IPS-NIHi11 (cell line): ENCODE data around the gene ZNF532.
"Not testable (repeated sequence)": the region's sequence is repeated elsewhere in the genome, so short reads cannot be mapped to it uniquely, and the experiment has no call there.

Experiments
- DNase-seq: peaks from one replicate; pipeline ENCODE4 v3.0.0; 2012; ENCODE audit warnings: mixed read lengths, low spot score

The ZNF532 gene, protein sequence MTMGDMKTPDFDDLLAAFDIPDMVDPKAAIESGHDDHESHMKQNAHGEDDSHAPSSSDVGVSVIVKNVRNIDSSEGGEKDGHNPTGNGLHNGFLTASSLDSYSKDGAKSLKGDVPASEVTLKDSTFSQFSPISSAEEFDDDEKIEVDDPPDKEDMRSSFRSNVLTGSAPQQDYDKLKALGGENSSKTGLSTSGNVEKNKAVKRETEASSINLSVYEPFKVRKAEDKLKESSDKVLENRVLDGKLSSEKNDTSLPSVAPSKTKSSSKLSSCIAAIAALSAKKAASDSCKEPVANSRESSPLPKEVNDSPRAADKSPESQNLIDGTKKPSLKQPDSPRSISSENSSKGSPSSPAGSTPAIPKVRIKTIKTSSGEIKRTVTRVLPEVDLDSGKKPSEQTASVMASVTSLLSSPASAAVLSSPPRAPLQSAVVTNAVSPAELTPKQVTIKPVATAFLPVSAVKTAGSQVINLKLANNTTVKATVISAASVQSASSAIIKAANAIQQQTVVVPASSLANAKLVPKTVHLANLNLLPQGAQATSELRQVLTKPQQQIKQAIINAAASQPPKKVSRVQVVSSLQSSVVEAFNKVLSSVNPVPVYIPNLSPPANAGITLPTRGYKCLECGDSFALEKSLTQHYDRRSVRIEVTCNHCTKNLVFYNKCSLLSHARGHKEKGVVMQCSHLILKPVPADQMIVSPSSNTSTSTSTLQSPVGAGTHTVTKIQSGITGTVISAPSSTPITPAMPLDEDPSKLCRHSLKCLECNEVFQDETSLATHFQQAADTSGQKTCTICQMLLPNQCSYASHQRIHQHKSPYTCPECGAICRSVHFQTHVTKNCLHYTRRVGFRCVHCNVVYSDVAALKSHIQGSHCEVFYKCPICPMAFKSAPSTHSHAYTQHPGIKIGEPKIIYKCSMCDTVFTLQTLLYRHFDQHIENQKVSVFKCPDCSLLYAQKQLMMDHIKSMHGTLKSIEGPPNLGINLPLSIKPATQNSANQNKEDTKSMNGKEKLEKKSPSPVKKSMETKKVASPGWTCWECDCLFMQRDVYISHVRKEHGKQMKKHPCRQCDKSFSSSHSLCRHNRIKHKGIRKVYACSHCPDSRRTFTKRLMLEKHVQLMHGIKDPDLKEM (N-terminal part only)

DNA sequence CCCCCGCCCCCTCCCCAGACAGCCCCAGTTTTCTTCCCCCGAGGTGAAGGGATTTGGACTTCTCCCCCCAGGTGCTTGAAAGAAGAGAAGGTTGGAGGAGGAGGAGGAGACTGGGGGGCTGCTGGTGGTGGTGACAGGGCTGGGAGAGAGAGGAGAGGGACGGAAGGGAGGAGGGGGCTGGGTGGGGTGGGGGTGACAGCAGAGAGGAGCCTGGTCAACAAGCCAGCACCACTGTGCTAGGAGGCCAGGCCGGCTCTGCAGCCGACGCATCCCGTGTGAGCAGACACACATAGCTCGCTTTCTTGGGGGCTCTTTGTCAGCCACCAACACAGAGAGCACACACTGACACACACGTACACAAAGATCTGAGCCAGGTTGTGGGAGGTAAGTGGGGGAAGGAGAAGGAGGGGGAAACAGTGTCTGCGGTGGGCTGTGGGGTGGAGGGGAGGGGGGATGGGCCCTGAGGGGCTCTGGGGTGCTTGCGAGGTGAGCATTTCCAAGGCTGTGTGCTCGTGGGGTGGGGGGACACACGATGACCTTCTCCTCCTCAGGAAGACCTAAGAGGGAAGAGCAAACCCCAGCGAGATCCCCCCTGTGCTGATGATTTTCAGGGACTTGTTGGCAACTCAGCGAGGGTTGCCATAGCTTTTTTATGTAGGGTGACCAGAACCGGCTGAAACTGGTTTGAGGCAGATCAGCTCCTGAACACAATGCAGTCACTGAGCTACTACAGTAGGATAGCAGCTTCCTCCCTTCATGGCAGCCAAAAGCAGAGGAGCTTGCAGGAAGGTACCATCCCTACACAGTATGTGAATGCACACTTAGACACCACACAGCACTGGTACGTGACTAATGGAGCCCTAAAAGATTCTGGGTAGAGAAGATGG is at the start of gene ZNF532:
TSS of gene ZNF532 (plus strand) at position 732 of the 887 bp plus-strand sequence. CDS start 53,411 bp downstream, outside the sequence.
- peak; percentile 64 for DNase-seq

DNA sequence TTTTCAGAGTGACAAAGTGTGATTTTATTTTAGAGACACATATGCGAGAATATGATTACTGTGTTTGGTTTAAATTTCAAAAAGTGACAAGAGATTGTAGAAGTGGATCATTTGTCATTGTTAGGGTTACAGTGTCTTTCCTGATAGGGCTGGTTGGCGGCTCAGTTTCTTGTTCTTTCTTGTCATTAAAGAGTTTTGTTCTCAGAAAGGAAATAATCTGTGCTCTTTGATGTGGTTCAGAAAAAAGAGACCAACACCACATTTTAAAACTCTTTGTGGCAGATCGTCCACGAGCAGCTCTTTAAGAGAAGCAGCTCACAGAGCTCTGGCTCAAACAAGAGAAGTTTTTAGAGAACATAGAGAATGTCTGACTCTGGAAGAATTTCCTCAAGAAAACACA is 45.6 kb upstream of the ZNF532 start:
- DNase-seq, result no peak

DNA sequence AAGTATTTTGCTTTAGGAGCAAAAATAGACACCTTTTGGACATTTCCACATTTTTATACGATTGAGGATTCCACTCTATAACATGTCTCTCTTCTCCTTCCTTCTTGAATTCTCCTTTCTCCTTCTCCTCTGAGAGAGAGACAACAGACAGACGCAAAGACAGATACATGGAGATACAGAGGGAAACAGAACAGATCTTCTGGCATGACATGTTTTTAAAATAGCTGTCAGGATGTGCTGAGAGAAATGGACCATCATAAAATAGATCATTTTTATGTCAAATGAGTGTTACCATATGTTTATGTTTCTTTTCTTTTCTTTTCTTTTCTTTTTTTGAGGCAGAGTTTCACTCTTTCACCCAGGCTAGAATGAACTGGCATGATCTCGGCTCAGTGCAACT is 44.4 kb upstream of the ZNF532 start:
- no peak for DNase-seq

DNA sequence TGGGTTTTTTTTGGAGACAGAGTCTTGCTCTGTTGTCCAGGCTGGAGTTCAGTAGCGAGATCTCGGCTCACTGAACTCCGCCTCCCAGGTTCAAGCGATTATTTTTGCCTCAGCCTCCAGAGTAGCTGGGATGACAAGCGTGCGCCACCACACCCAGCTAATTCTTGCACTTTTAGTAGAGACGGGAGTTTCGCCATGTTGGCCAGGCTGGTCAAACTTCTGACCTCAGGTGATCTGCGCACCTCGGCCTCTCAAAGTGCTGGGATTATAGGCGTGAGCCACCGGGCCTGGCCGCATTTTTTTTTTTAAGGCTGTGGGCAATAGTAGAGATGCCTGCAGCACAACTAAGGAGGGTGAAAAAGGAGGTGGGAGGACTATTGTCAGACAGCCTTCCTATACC is 41.7 kb upstream of the ZNF532 start:
- DNase-seq, result no peak

DNA sequence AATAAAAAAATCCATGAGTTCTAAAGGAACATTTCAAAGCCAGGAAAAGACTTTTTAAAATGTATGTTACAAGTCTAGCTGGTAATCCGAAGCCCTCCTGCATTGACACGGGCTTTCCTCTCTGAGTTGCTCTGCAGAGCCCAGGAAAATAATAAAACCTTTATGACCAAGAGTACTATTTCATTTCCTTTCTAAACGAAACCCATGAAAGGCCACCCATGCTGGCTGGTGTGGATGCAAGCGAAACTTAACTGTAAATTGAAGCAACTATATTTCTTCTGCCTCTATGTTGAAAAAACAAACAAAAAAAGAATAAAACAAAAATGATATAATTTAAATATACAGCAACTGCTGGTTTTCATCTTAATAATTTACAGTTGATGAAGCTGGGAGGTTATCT is 41.3 kb upstream of the ZNF532 start:
- no peak for DNase-seq

DNA sequence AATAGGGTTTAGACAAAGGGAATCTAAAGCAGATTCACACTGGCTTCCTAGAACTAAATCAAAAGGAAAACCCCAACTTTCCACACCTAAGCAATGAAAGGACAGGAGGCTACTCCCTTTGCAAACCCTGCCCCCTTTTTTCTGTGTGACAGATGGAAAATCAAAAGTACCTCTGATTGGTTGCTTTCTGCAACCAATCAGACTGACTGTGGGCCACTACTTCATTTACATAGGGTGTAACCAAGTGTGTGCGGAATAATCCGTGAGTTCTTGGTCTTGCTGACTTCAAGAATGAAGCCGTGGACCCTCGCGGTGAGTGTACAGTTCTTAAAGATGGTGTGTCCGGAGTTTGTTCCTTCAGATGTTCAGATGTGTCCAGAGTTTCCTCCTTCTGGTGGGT is 37.8 kb upstream of the ZNF532 start:
- not testable (repeated sequence) for DNase-seq

DNA sequence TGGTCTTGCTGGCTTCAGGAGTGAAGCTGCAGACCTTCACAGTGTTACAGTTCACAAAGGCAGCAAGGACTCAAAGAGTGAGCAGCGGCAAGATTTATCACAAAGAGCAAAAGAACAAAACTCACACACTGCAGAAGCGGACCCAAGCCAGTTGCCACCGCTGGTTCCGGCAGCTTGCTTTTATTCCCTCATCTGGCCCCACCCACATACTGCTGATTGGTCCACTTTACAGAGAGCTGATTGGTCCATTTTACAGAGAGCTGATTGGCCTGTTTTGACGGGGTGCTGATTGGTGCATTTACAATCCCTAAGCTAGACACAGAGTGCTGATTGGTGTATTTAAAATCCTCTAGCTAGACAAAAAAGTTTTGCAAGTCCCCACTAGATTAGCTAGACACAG is 37.2 kb upstream of the ZNF532 start:
- DNase-seq, result no peak

DNA sequence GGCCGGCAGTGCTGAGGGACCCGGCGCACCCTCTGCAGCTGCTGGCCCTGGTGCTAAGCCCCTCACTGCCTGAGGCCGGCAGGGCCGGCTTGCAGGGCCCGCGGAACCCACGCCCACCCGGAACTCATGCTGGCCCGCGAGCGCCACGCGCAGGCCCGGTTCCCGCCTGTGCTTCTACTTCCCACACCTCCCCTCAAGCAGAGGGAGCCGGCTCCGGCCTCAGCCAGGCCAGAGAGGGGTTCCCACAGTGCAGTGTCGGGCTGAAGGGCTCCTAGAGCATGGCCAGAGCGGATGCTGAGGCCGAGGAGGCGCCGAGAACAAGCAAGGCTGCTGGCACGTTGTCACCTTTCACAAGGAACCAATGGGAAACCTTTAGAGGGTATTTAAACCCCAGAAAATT is 36.8 kb upstream of the ZNF532 start:
- no peak for DNase-seq

DNA sequence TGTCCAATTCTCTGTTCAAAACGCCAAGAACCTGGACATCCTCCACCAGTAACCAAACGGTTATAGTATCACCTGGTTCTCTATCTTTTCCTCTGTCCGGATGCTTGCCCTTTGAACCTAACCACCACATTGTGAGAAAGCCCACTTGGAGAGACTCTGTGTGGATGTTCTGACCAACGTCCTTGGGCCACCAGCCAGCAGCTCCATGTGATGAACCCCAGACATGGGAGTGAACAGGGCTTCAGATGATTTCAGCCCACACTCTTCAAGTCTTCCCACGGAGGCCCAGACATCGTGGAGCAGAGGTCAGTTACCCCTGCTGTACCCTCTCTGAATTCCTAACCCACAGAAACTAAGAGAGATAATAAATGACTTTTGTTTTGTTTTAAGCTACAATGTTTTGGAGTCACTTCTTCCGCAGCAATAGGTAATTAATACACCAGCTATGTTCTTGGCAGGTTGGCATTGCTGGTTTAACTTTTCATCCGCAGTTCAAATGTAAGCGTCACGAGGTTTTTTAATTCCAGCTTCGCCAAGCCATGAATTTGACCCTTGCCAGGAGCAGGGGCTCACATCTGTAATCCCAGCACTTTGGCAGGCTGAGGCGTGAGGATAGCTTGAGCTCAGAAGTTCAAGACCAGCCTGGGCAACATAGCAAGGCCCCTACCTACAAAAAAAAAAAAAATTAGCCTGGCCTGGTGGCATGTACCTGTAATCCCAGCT is 36.1 kb upstream of the ZNF532 start:
- no peak for DNase-seq

DNA sequence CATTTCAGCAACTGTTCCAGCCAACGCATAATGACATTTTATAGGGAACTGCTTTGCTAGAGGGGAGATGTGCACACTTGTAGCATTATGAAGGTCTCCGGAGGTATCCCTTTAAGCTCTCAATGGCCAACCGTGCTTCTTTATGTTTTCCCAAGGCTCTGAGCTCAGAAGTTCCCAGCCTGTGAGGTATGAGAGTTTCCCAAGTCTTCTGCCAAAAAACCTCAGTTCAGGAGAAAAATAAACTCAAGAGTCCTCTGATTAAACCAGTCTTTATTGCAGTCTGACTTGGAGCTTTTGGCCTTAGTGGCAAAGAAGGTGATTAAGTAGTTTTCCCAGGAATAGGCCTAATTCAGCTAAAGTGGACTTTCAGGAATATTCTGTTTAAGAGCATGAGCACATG is 35.4 kb upstream of the ZNF532 start:
- no peak for DNase-seq

DNA sequence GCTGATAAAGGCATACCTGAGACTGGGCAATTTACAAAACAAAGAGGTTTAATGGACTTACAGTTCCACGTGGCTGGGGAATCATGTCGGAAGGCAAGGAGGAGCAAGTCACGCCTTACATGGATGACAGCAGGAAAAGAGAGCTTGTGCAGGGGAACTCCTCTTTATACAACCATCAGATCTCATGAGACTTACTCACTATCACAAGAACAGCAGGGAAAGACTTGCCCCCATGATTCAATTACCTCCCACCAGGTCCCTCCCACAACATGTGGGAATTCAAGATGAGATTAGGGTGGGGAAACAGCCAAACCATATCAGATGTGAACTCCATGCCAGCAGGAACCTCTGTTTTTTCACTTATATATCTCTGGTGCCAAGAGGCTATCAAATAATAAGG is 34.8 kb upstream of the ZNF532 start:
- DNase-seq, result not testable (repeated sequence)

DNA sequence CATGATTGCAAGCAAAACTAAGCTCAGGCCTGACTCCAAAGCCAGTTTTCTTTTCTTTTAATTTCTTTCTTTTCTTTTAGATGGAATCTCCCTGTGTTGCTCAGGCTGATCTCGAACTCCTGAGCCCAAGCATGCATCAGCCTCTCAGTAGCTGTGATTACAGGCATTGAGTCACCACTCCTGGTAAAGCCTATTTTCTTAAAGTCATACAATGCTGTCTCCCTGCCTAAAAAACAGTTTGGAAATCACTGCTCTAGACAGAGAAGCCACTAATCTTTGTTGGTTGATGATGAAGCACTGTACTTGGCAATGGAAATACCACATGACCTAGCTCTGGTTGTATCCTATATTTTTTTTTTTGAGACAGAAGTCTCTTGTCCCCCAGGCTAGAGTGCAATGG is 33.1 kb upstream of the ZNF532 start:
- DNase-seq, result no peak

DNA sequence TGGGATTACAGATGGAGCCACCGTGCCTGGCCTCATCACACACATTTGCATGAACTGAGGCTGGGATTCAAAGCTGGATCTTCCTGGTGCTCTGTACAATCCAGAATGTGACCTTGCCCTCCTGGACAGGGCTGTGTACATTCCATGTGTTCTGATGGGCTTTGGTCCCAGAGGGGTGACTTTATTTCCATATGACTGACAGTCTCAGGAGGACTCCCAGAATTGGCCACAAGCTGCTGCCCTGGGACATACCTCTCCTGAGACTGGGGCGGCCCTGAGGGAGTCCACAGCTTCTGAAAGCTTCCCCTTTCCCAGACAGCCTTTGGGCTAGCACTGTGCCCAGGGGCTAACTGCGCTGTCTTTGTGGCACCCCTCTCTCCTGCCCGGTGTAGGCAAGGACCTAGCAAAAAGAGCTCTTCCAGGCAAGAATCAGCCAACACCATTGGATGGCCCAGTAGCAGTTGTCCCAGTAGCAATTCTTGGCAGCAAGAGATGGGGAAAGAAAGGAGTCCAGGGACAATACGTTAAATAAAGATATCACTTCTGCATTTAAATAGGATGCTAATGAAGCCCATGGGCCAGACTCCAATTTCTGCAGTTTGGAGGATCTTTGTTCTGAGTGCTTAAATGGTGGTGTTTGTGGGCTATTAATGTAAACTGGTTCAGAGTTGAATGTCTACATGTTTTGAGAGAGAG is 26.4 kb upstream of the ZNF532 start:
- DNase-seq, result no peak

DNA sequence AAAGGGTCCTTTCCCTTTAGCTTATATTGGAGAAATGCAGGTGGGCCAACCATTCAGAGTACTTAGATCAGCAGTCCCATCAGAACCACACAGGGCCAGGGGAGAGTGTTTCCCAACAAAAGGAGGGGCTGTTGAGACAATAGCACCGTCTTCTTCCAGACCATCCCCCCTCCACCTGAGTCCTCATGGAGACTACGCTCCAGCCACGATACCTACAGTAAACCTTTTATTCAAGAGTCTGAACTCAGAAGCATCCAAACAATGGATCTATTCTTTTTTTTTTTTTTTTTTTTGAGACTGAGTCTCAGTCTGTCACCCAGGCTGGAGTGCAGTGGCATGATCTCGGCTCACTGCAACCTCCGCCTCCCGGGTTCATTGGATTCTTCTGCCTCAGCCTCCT is 25.7 kb upstream of the ZNF532 start:
- DNase-seq, result no peak

DNA sequence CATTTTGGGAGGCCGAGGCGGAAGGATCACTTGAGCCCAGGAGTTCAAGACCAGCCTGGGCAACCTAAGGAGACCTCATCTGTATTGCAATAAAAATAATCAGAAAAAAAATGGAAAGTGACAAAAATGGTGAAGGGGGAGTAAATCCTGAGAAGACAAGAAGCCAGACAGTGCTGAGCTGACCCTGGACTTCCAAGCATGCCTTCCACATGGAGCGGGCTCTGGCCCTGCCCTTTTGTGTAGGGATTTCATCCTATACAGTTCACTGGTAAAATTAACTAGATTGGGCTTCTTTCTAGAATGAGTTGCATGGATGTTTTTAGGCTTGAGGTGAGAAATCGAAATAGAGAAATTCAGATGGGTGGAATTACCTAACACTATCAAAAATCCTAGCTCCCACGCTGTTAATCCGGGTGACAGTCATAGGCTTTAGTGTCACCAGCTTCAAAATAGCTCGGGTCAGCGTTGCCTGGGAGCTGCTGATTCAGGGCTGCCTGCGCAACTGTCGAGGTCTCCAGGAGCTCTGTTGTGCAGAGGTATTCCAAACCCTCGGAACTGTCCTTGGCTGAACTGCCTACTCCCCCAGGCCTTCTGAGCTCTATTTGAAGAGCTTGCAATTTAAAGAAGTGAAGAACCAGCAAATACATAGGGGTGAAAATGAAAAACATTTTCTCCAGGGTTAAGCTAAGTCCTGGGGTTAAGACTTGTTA is 21.5 kb upstream of the ZNF532 start:
- DNase-seq, result no peak

DNA sequence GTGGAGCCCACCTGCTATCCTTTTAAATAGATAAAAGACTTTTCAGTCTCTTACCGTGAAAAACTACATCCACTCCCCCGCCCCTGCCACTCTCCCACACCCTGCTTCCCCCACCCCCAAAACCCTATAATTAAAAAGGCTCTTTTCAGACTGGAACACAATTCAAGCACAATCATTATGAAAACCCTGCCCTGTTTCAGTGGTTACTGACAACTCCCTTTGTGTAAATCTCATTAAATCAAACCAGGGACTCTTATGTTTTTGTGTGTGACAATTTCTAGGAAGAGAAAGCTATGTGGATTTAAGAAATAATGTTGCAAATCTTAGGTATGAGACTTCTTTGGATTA is 21.0 kb upstream of the ZNF532 start:
- DNase-seq, result no peak

DNA sequence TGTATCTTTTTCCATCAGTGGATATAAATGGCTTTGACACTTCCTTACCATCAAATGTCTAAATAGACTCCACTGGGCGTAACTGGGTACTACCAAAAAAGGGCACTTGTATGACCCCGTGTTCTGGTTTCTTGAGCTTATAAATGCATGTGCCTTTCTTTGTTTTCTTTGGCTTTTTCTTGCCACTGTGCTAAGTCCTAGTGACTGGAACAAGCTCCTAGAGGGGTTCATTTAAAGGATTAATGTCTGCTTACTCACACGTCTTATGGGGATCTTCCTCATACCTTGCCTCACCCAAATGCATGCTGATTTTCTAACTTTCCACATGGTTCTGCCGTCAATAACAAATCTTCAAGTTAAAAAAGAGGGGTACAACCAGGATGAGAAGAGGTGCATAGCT is 19.8 kb upstream of the ZNF532 start:
- DNase-seq, result no peak

DNA sequence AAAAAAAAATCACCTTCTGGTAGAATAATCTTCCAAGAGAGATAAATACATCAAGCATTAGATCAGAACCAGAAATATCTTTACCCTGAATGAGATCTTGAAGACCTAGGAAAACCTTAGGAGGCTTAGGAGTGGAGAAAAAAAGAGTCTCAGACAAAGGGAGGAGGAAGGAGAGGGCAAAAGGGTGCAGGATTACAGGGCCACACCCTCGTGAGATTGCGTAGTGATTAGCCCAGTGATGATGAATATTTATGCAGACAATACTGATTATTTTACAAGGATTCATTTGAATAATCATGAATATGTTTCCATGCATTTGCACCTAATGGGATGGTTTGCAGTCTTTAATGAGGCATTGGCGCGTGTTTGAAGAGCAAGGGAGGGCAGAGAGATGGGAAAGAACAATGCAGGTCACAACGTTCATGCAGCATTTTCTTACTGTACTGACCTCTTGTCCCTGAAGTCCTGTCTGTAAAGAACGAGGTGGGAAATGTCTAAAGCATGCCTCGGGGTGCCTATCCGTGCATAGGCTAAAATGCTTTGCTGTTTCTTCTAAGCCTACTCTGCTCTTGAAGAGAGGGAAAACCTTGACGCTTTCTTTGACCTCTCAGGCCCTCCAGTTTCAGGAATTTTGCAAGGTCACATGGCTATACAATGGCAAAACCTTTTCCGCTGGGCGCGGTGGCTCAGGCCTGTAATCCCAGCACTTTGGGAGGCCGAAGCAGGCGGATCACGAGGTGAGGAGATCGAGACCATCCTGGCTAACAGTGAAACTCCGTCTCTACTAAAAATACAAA is 18.6 kb upstream of the ZNF532 start:
- no peak for DNase-seq
